ENCODE measurements around the gene TMEM61.

TMEM61 gene

GRCh38 chr1:54970901-54971300 is 9.5 kb upstream of the TMEM61 start:
- no peak for TF ChIP-seq CTCF (IDR thresholded peaks at IDR 0.05; ENCODE audit: borderline replicate concordance, insufficient read depth, low read depth, low read length)
- H3K4me3 ChIP-seq (ENCODE audit: low read depth, low read length), result no peak overlapping the region

- H3K4me3 ChIP-seq (ENCODE audit: low read depth, low read length), result no peak overlapping the region
- TF ChIP-seq CTCF (IDR thresholded peaks at IDR 0.05; ENCODE audit: borderline replicate concordance, insufficient read depth, low read depth, low read length), result no peak
These were observed 9.1 kb upstream of the TMEM61 start for GRCh38 chr1:54971317-54971791.

- H3K4me3 ChIP-seq (ENCODE audit: low read depth, low read length), result no peak overlapping the region
- no peak for TF ChIP-seq CTCF (IDR thresholded peaks at IDR 0.05; ENCODE audit: borderline replicate concordance, insufficient read depth, low read depth, low read length)
These were observed 8.0 kb upstream of the TMEM61 start for GRCh38 chr1:54972436-54972835.

GRCh38 chr1:54973205-54973921 is 7.1 kb upstream of the TMEM61 start:
- no peak for TF ChIP-seq CTCF (IDR thresholded peaks at IDR 0.05; ENCODE audit: borderline replicate concordance, insufficient read depth, low read depth, low read length)
- H3K4me3 ChIP-seq (ENCODE audit: low read depth, low read length), result no peak overlapping the region

GRCh38 chr1:54975356-54976108 is 4.9 kb upstream of the TMEM61 start:
- TF ChIP-seq CTCF (IDR thresholded peaks at IDR 0.05; ENCODE audit: borderline replicate concordance, insufficient read depth, low read depth, low read length), result no peak

GRCh38 chr1:54976747-54977146 is 3.7 kb upstream of the TMEM61 start:
- TF ChIP-seq CTCF (IDR thresholded peaks at IDR 0.05; ENCODE audit: borderline replicate concordance, insufficient read depth, low read depth, low read length), result no peak
- H3K4me3 ChIP-seq (ENCODE audit: low read depth, low read length), result no peak overlapping the region

More at GRCh38 chr1:54975356-54976108, 4.9 kb upstream of the TMEM61 start:
- H3K4me3 ChIP-seq (ENCODE audit: low read depth, low read length), result no peak overlapping the region

All from GM12875 (cell line).